RKO (cell line): Measurements from ENCODE around the gene TFAP2A.

Source experiments
- DNase-seq: peaks from one replicate; pipeline ENCODE4 v3.0.0-alpha.2; 2016; ENCODE audit warnings: low spot score

Gene TFAP2A

DNA sequence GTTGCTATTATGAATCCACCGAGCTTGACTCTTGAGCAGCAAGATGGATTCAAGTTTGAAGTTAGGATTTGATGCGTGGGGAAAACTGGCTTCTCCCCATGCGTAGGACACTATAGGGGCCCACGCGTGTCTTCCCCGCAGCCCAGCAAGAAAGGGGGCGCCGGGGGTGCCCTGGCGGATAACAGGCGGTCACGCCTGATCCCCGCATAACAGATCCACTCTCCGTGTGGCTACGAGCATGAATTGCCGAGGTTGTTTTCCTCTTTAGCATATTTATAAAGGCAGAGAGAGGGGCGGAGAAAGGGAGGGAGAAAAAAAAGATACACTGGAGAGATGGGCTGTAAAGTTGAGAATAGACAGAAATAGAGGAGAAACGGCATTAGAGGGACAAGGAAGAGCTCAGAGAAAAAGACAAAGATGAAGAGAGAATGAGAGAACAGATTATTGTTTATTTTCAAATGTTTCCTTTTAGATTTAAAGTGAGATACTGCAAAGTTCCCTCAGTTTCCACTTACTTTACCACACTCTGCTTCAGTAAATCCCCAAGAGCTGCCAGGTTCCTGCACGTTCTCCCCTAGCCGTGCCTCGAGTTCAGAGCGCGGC is 32.0 kb downstream of the TFAP2A start:
- DNase-seq = no peak

DNA sequence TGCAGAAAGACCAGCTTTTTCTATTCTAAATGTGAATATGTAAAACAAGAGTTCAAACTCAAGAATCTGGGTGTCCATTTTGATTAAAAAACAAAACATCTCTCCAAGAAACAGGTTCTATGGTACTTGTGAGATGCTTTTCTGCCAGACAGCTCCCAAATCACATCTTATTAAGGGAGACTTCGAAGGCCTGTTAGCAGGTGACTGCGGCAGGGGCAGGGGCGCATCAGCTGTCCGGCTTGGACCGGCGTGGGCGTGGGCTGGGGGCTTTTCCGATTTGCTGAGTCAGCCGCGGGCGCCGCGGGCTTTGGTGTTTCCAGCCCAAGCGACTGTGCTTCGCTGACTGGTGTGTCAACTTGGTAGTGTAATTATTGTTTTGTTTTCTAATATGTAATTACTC is 32.6 kb downstream of the TFAP2A start:
- DNase-seq = no peak

DNA sequence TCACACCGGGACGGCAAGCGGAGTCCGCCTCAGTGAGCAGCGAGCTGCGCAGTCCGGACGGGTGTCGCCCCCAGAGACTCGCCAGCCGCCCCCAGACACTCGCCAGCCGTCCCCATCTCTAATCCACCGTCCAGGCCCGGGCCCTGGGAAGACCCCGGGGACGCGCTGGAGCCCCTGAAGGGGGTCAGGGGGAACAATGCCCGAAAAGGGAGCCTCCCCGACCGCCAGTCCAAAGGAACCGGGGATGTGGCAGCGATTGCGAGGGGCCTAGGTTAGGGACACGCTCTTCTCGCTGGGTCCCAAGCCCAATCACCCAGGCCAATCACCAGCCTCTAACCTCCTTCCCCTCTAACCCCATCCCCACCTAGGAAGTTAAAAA is 33.1 kb downstream of the TFAP2A start:
- no peak for DNase-seq

DNA sequence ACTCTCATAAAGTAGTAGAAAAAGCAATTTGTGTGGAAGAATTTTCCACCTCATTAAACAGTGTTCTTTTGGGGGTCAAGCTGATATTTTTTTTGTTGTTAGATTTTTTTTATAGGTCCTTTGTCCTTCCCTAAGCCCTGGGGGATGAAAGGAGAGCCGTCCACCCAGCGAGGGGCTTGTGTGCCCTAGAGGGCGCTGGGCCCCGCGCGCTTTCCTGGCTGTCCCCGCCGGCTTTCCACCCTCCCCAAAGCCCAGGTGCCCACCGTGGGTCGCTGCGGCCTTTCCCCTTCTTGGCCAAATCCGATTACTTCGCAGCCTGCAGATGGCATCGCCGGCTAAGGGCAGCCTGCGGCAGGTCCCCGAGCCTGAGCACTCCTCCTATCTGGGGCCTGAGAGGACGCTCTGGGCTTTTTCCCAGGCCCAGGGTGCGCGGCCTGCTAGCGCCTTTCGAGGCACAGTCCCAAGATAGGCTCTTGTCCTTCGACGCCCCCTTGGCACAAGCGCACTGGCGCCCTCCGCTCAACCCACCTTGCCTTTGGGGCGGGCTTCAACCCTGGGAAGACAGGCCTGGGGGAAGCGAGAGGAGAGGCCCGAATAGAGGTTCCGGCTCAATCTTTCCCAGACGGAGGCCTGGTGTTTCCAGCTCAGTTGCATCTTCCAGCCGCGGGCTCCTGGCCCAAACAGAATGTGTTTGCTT is 33.6 kb downstream of the TFAP2A start:
- DNase-seq = no peak

DNA sequence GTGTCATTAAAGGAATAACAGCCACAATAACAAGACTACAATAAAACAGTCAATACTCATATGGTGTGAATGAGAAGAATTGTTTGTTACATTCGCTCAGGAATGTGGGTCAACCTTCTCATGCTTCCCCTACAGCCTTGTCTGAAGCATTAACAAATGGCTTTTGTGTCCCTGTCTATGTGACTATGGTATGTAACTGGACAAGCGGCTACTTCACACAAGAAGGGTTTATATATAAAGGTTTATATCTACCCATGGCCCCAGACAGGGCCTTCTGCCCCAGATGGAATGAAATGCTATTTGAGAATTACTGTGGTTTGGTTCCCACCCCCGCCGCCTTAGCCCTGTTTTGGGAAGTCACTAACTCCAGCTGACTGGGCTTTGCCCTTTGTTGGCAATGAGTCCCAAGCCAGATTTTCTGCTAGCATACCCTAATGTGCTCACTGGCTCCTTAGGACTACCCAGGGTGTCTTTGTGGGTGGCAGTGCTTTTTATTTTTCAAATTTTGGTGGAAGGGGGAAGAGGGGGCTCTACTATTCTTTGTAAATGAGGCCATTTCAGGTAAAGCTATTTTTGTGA is 39.4 kb downstream of the TFAP2A start:
- no peak for DNase-seq

DNA sequence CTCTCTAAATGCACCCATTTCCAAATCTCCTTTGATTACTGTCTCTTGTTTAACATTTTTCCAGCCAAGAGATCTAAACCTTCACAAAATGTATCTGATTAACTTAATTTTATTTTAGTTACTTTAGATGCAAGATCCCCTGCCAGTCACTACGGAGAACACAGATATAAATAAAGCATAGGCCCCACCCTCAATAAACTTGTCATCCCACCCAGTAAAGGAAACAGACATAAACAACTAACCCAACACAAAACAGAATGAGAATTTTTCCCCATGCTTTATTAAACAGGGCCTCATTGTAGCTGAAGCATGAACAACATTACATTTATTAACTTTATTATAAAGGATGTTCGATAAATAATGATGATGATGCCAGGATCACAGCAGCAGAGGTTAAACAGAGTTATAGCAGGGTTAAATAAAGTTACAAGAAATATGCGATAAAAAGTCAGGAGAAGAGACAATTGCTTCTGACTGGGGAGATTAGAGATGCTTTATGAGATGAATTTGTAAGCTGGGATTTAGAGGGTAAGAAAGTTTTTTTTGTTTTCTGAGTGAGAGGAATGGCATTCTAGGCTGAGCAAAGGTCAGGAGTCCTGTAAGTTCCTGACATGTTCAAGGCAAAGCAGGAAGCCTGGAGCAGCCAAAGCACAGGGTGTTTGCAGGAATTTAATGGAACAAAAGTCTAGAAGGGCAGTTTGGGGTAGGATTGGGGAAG is 41.1 kb downstream of the TFAP2A start:
- no peak for DNase-seq

DNA sequence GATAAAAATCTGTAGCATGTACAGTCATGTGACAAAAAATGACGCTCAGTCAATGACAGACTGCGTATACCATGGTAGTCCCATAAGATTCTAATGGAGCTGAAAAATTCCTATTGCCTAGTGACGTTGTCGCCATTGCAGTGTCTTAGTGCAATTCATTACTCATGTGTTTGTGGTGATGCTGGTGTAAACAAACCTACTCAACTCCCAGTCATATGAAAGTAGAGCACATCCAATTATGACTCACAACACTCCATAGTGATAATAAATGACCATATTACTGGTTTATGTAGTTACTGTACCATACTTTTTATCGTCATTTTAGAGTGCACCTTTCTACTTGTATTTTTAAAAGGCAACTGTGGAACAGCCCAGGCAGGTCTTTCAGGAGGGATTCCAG is 45.0 kb downstream of the TFAP2A start:
- DNase-seq = peak; percentile 75

DNA sequence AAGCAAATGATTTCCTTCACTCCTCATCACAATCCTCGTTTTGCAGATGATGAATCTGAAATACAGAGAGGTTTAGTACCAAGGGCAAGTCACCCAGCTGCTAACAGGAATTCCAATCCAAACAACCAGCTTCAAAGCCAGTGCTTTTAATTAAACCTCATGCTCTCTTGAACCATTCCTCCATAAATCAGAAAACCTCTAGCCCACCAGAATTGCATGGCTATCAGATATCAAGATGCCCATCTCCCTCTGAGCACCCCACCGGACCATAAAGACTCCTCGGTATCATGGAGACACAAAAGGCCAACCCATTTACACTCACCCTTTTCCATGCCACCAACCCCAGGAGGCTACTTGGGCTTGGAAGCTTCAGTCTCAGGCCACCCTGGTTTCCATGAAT is 46.0 kb downstream of the TFAP2A start:
- no peak for DNase-seq

DNA sequence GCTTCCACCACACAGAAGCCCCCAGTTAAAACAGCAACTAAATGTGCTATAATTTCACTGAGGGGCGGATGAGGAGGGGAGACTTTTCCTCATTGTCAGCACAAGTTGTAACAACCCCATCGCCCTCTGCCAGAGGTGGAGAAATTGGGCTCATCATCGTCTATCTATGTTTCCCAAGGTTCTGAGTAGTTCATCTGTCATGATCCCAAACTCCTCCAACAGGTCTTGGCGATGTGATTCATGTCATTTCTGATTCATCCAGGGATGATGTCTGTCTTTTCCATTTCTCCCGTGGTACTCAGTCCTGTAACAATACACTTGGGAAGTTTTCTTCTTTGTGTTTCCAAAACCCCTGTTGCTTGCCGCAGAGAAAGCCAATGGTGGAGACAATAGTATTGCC is 51.0 kb downstream of the TFAP2A start:
- DNase-seq = peak; percentile 42

DNA sequence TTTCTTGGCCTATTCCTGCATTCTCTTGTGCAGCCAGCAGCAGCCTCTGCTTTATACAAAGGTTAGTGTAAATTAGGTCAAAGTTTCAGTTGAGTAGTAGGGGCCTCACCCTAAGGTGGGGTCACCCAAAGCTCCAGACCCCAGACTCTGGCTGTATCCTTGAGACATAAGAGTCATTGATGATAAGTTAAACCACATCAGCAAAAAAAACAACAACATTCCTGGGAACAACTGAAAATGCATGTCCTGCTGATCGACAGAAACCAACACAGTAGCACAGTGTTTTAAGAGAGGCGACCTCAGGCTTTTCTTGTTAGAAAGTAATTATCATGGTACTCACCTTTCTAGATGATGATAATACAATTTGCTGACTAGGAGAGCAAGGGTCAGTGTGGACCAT is 52.6 kb downstream of the TFAP2A start:
- DNase-seq = no peak

DNA sequence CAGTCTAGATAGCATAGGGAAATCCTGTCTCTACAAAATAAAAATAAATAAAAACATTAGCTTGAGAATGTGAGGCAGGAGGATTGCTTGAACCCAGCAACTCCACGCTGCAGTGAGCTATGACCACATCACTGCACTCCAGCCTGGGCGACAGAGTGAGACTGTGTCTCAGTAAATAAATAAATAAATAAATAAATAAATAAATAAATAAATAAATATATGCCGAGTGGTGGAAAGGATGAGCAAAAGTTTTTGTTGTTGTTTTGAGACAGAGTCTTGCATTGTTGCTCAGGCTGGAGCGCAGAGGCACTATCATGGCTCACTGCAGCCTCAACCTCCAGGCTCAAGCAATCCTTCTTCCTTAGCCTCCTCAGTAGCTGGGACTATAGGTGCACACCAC is 53.4 kb downstream of the TFAP2A start:
- no peak for DNase-seq

DNA sequence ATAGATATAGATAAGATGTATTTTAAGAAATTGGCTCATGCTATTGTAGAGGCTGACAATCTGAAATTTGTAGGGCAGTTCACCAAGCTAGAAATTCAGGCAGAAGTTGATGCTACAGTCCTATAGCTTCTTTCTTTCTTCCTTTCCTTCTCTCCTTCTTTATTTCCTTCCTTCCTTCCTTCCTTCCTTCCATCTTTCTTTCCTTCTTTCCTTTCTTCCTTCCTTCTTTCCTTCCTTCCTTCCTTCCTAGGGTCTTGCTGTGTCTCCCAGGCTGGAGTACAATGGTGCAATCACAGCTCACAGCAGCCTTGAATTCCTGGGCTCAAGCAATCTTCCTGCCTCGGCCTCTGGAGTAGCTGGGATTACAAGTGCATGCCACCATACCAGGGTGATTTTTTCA is 55.3 kb downstream of the TFAP2A start:
- no peak for DNase-seq

DNA sequence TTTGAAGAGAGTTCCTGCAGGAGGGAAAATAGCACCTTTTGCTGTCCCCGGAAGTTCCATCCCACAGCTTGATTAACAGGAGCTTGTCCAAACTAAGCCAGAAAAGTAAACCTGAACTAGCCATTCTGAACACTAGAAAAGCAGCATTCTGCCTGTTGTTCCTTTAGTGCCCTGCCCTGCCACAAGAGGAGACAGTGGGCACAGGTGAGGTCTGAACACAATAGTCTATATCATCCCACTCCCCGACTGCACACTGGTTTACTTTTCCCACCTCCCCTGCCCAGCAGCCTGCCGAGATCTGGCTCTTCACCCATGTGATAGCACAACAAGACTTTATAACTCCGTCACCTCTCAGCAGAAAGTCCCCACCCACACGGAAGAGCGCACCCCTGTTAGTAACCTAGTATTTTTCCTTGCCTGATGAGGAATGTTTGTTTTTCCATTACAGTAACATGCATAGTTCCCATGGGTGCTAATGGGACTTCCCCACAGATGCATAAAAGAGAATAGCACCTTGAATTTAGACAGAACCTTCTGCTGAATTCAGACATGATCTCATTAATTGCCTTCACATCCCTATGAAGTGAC is 59.7 kb downstream of the TFAP2A start:
- DNase-seq = no peak

DNA sequence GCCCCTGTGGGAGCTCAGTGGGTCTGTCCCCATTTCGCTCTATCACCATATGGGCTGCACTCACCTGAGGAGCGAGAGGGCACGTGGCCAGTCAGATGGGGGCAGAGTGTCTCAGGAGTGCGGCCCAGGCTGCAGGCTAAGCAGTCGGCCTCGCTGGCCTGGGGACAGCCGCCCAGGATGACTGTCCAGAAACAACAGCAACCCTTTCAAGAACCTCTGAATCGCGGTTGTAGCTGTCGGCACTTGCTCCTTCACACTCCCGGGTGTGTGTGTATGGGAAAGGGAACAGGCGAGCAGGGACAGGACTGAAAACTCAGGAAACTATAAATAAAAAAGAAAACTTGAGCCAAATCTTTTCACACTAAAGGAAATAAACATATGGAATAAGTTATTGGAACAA is 63.1 kb downstream of the TFAP2A start:
- DNase-seq = no peak

DNA sequence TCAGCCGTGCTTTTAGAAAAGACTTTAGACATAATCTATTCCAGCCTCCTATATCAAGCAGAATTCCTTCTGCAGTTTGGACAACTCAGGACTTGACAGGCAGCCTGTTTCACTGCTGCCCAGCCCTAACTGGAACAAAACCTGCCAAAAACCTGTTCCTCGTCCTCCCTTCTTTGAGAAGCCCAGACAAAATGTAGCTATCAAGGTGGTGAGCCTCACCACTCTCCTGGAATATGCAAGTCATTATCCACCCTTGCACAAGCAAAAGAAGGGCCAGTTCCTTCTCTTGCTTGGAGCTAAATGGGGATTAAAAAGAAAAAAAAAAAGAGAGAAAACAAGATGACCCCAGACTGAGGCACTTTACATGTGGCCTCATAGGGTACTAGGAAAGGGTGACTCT is 64.2 kb downstream of the TFAP2A start:
- no peak for DNase-seq

DNA sequence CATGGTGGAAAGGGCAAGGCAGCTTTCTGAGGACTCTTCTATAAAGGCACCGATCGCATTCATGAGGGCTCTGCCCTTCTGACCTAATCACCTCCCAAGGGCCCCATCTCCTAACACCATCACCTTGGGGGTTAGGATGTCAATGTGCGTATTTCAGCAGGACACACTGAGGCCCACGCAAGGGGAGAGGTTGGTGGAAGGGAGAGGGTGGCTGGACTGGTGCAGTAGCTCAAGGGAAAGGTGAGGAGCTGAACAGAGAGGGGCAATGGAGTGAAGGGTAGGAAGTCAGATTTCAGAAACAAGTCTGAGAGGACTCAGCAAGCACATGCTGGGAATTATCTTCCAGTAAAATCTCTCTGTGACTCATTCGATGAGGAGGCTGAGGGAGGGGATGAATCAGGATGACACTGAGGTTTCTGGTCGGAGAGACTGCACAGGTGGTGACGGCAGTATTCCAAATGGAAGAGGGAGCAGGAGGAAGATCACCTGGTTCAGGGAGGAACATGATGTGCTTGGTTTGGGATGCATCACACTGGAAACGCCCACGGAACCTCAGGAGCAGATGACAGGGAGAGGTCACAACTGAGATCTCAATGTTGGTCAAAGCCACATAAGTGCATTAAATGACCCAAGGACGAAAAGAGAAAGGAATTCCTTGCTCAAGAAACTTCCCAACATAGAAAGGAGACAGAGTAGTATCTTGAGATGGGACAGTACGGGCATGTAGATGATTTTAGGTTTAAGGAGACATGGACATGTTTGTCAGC is 67.1 kb downstream of the TFAP2A start:
- DNase-seq = peak; percentile 62
